Activated B cell treated with CpG ODN at 0.5 μM for 24 hours (primary cell): ENCODE measurements around the gene OR2T8. TPM values are rescaled to one million over a fixed set of nuclear protein-coding genes. Genes with fewer than 3 reads are reported as not detected.

Experiments used
- ATAC-seq: fragments of 200-7000 bp; cut with Tn5 transposase; one replicate; pipeline ENCODE4 v1.10.0; 2021; ENCODE audit warnings: low read depth, mild to moderate bottlenecking, moderate library complexity
- CTCF ChIA-PET: fragments of 350-600 bp; sonication (Branson Sonifier 250); formaldehyde crosslinking; loops from one replicate; lab custom pipeline; 2021; ENCODE audit warnings: antibody characterized with exemption; lab: Charles Lee
- POLR2A ChIA-PET: fragments of 350-600 bp; sonication (Branson Sonifier 250); formaldehyde crosslinking; loops from one replicate; lab custom pipeline; 2021; ENCODE audit warnings: antibody characterized with exemption; lab: Charles Lee
- DNase-seq: peaks from one replicate; pipeline ENCODE4 v3.0.0; 2022
- H3K27ac Mint-ChIP-seq: one replicate; pipeline ENCODE4 v1.8.0; 2020; ENCODE audit warnings: mixed read lengths
- H3K27me3 Mint-ChIP-seq: one replicate; pipeline ENCODE4 v1.8.0; 2021; ENCODE audit warnings: mixed read lengths
- H3K36me3 Mint-ChIP-seq: one replicate; pipeline ENCODE4 v1.8.0; 2021; ENCODE audit warnings: low read depth, mixed read lengths
- H3K4me1 Mint-ChIP-seq: one replicate; pipeline ENCODE4 v1.8.0; 2021; ENCODE audit warnings: mixed read lengths
- H3K4me3 Mint-ChIP-seq: one replicate; pipeline ENCODE4 v1.8.0; 2020; ENCODE audit warnings: mild to moderate bottlenecking, mixed read lengths
- H3K9me3 Mint-ChIP-seq: one replicate; pipeline ENCODE4 v1.8.0; 2020; ENCODE audit warnings: mixed read lengths
- CTCF ChIP-seq: fragments of 200-600 bp; IDR thresholded peaks from one replicate; pipeline ENCODE4 v1.8.0; 2022; ENCODE audit warnings: antibody characterized with exemption, mild to moderate bottlenecking
- intact Hi-C: fragments of 100-400 bp; cut with micrococcal nuclease; formaldehyde crosslinking; loops from one replicate; pipeline ENCODE4 v1.15.1; 2024
- total RNA-seq: library from RNA; stranded (reverse); gene quantifications from 2 replicates; pipeline ENCODE4 v1.2.3, GENCODE V29; 2022

The OR2T8 gene
- total RNA-seq, 1 donor from 2014 or later, result not detected

- Mint-ChIP-seq H3K4me3 (no peak within 1 kb of the TSS), H3K27me3 (no peaks in the 10 kb centered on the region), H3K36me3 (no peaks in the 10 kb centered on the region), H3K4me1 (no peaks in the 10 kb centered on the region), H3K9me3 (peaks cover 4% of the 10 kb centered on the region), H3K27ac (no peak within 1 kb of the TSS)
- TF ChIP-seq CTCF, result no peak
- DNase-seq (no peak), ATAC-seq (no peak)
- CTCF ChIA-PET, result no interaction called here
- intact Hi-C loops, result no loop called here
- POLR2A ChIA-PET, result no interaction called here
These were observed 28.5 kb downstream of the OR2T8 start, which contains the start of gene OR2L8 for GRCh38 chr1:247948558-247948957. Gene OR2L8, plus strand, starts transcription at chr1:247948858. Its CDS starts 0 bp downstream, at chr1:247948858.

- CTCF ChIA-PET, result no interaction called here
These were observed 33.4 kb downstream of the OR2T8 start for GRCh38 chr1:247953408-247953807.

GRCh38 chr1:247961791-247962190 lies 41.7 kb downstream of the OR2T8 start:
- DNase-seq (no peak), ATAC-seq (no peak)
- intact Hi-C loops, result no loop called here
- Mint-ChIP-seq H3K9me3 (no peaks in the 10 kb centered on the region), H3K4me3 (no peak overlapping the region), H3K27ac (no peak overlapping the region), H3K27me3 (no peaks in the 10 kb centered on the region), H3K4me1 (peaks cover 11% of the 10 kb centered on the region), H3K36me3 (no peaks in the 10 kb centered on the region)
- no peak for TF ChIP-seq CTCF
- POLR2A ChIA-PET, result no interaction called here
- CTCF ChIA-PET, result no interaction called here

More at GRCh38 chr1:247953408-247953807, 33.4 kb downstream of the OR2T8 start:
- no peaks in the 10 kb centered on the region for H3K36me3 Mint-ChIP-seq
- H3K4me1 Mint-ChIP-seq, result no peaks in the 10 kb centered on the region
- intact Hi-C loops, result no loop called here
- no peaks in the 10 kb centered on the region for H3K9me3 Mint-ChIP-seq
- H3K27ac Mint-ChIP-seq, result no peak overlapping the region
- no peaks in the 10 kb centered on the region for H3K27me3 Mint-ChIP-seq
- no peak overlapping the region for H3K4me3 Mint-ChIP-seq
- ATAC-seq (no peak), DNase-seq (no peak)
- POLR2A ChIA-PET, result no interaction called here
- no peak for TF ChIP-seq CTCF

GRCh38 chr1:247962911-247963588 lies 43.0 kb downstream of the OR2T8 start:
- no peak for TF ChIP-seq CTCF
- H3K4me3 Mint-ChIP-seq, result no peak overlapping the region
- DNase-seq, result no peak
- no peak overlapping the region for H3K27ac Mint-ChIP-seq
- no peak for ATAC-seq
- peaks cover 18% of the 10 kb centered on the region for H3K4me1 Mint-ChIP-seq
- intact Hi-C loops, result no loop called here
- ChIA-PET CTCF (no interaction called here), POLR2A (no interaction called here)
- no peaks in the 10 kb centered on the region for H3K36me3 Mint-ChIP-seq
- no peaks in the 10 kb centered on the region for H3K27me3 Mint-ChIP-seq
- no peaks in the 10 kb centered on the region for H3K9me3 Mint-ChIP-seq

- H3K27ac Mint-ChIP-seq, result no peak within 1 kb of the TSS
- DNase-seq (no peak), ATAC-seq (no peak)
- H3K4me1 Mint-ChIP-seq, result peaks cover 18% of the 10 kb centered on the region
- H3K9me3 Mint-ChIP-seq, result no peaks in the 10 kb centered on the region
- no peaks in the 10 kb centered on the region for H3K27me3 Mint-ChIP-seq
- H3K36me3 Mint-ChIP-seq, result no peaks in the 10 kb centered on the region
- ChIA-PET CTCF (no interaction called here), POLR2A (no interaction called here)
- H3K4me3 Mint-ChIP-seq, result no peak within 1 kb of the TSS
- intact Hi-C loops, result no loop called here
- TF ChIP-seq CTCF, result no peak
These were observed 44.9 kb downstream of the OR2T8 start, which contains the start of gene OR2AK2 for GRCh38 chr1:247964933-247965332. Gene OR2AK2, plus strand, starts transcription at chr1:247965233. Its CDS starts 144 bp downstream, at chr1:247965377.
